ENCODE data around the gene PGAP3. TPM values are rescaled to one million over a fixed set of nuclear protein-coding genes. Genes with fewer than 3 reads are reported as not detected.

PGAP3 gene
- total and polyA plus RNA-seq, 4 donors = 15.9 to 39.7 (median 26.4) TPM

GRCh38 chr17:39696731-39697130 is 8.9 kb upstream of the PGAP3 start:
- Histone ChIP-seq H3K27ac (ENCODE audit: low read depth in 1 of 2, low read length in 1 of 2) (no peak overlapping the region), H3K27me3 (ENCODE audit: control insufficient read depth in 3 of 3, insufficient read depth in 3 of 3, low read length in 2 of 3) (no peaks in the 10 kb centered on the region), H3K9me3 (ENCODE audit: control insufficient read depth in 4 of 4, insufficient read depth in 3 of 4, low read length in 3 of 4) (peaks cover 0 to 1% (median 0%) of the 10 kb centered on the region in 4 donors), H3K9ac (ENCODE audit: insufficient read depth in 1 of 2, low read length in 2 of 2) (no peak overlapping the region), H3K4me1 (ENCODE audit: control insufficient read depth in 5 of 5, insufficient read depth in 5 of 5, low read length in 5 of 5) (peaks cover 0 to 11% (median 8%) of the 10 kb centered on the region in 5 donors), H3K36me3 (ENCODE audit: control insufficient read depth in 4 of 4, insufficient read depth in 4 of 4, low read length in 4 of 4) (peaks cover 0 to 1% (median 0%) of the 10 kb centered on the region in 4 donors), H3K4me3 (no peak overlapping the region)
- WGBS, 2 donors = 89 to 92% methylated on average over 6 of the region's 6 CpGs
- no peak for DNase-seq
- no peak for TF ChIP-seq CTCF (IDR thresholded peaks at IDR 0.05; ENCODE audit: control extremely low read depth, extremely low read depth)
- no peak for ATAC-seq (ENCODE audit: insufficient read depth, low FRiP score)

- Histone ChIP-seq H3K9me3 (ENCODE audit: control insufficient read depth in 4 of 4, insufficient read depth in 3 of 4, low read length in 3 of 4) (peaks cover 0 to 1% (median 0%) of the 10 kb centered on the region in 4 donors), H3K4me3 (no peak overlapping the region), H3K27ac (ENCODE audit: low read depth in 1 of 2, low read length in 1 of 2) (no peak overlapping the region), H3K9ac (ENCODE audit: insufficient read depth in 1 of 2, low read length in 2 of 2) (no peak overlapping the region), H3K4me1 (ENCODE audit: control insufficient read depth in 5 of 5, insufficient read depth in 5 of 5, low read length in 5 of 5) (peaks cover 0 to 6% (median 0%) of the 10 kb centered on the region in 5 donors), H3K36me3 (ENCODE audit: control insufficient read depth in 4 of 4, insufficient read depth in 4 of 4, low read length in 4 of 4) (peaks cover 0 to 1% (median 0%) of the 10 kb centered on the region in 4 donors), H3K27me3 (ENCODE audit: control insufficient read depth in 3 of 3, insufficient read depth in 3 of 3, low read length in 2 of 3) (no peaks in the 10 kb centered on the region)
- DNase-seq (no peak), ATAC-seq (ENCODE audit: insufficient read depth, low FRiP score) (no peak)
- 92 to 94% methylated on average over 2 of the region's 2 CpGs for WGBS, 2 donors
- TF ChIP-seq CTCF (IDR thresholded peaks at IDR 0.05; ENCODE audit: control extremely low read depth, extremely low read depth) = no peak
Observed at GRCh38 chr17:39695089-39695474, 7.2 kb upstream of the PGAP3 start.

- H3K4me1 ChIP-seq (ENCODE audit: control insufficient read depth in 5 of 5, insufficient read depth in 5 of 5, low read length in 5 of 5) = peaks cover 0 to 6% (median 0%) of the 10 kb centered on the region in 5 donors
- 91 to 92% methylated on average over 5 of the region's 5 CpGs for WGBS, 2 donors
- H3K9ac ChIP-seq (ENCODE audit: insufficient read depth in 1 of 2, low read length in 2 of 2) = no peak overlapping the region
- peaks cover 0 to 1% (median 0%) of the 10 kb centered on the region in 4 donors for H3K9me3 ChIP-seq (ENCODE audit: control insufficient read depth in 4 of 4, insufficient read depth in 3 of 4, low read length in 3 of 4)
- ATAC-seq (ENCODE audit: insufficient read depth, low FRiP score) = no peak
- TF ChIP-seq CTCF (IDR thresholded peaks at IDR 0.05; ENCODE audit: control extremely low read depth, extremely low read depth) = no peak
- no peak overlapping the region for H3K4me3 ChIP-seq
- no peaks in the 10 kb centered on the region for H3K27me3 ChIP-seq (ENCODE audit: control insufficient read depth in 3 of 3, insufficient read depth in 3 of 3, low read length in 2 of 3)
- DNase-seq = no peak
- peaks cover 0 to 1% (median 0%) of the 10 kb centered on the region in 4 donors for H3K36me3 ChIP-seq (ENCODE audit: control insufficient read depth in 4 of 4, insufficient read depth in 4 of 4, low read length in 4 of 4)
- no peak overlapping the region for H3K27ac ChIP-seq (ENCODE audit: low read depth in 1 of 2, low read length in 1 of 2)
Observed at GRCh38 chr17:39694593-39694992, 6.7 kb upstream of the PGAP3 start.

GRCh38 chr17:39688945-39689344 is 1.1 kb upstream of the PGAP3 start:
- no peak for DNase-seq
- H3K27me3 ChIP-seq (ENCODE audit: control insufficient read depth in 3 of 3, insufficient read depth in 3 of 3, low read length in 2 of 3) = no peaks in the 10 kb centered on the region
- H3K9ac ChIP-seq (ENCODE audit: insufficient read depth in 1 of 2, low read length in 2 of 2) = no peak overlapping the region
- no peaks in the 10 kb centered on the region for H3K9me3 ChIP-seq (ENCODE audit: control insufficient read depth in 4 of 4, insufficient read depth in 3 of 4, low read length in 3 of 4)
- H3K4me1 ChIP-seq (ENCODE audit: control insufficient read depth in 5 of 5, insufficient read depth in 5 of 5, low read length in 5 of 5) = peaks cover 0 to 15% (median 5%) of the 10 kb centered on the region in 5 donors
- TF ChIP-seq CTCF (IDR thresholded peaks at IDR 0.05; ENCODE audit: control extremely low read depth, extremely low read depth) = no peak
- no peak overlapping the region for H3K27ac ChIP-seq (ENCODE audit: low read depth in 1 of 2, low read length in 1 of 2)
- WGBS, 2 donors = 55 to 71% methylated on average over 3 of the region's 3 CpGs
- H3K4me3 ChIP-seq = no peak overlapping the region
- H3K36me3 ChIP-seq (ENCODE audit: control insufficient read depth in 4 of 4, insufficient read depth in 4 of 4, low read length in 4 of 4) = peaks cover 0 to 12% (median 6%) of the 10 kb centered on the region in 4 donors
- ATAC-seq (ENCODE audit: insufficient read depth, low FRiP score) = no peak
